H1 (cell line): ENCODE data around the gene CARD14. TPM values are rescaled to one million over a fixed set of nuclear protein-coding genes. Genes with fewer than 3 reads are reported as not detected.

ENCODE experiments used
- CTCF ChIA-PET: fragments of 300-600 bp; sonication (Branson Sonifier 250); formaldehyde crosslinking; loops from one replicate; lab custom pipeline; 2021; ENCODE audit not compliant: partially characterized antibody; lab: Charles Lee
- POLR2A ChIA-PET: fragments of 300-600 bp; sonication (Branson Sonifier 250); formaldehyde crosslinking; loops from one replicate; lab custom pipeline; 2021; ENCODE audit warnings: inconsistent platforms; ENCODE audit not compliant: partially characterized antibody; lab: Charles Lee
- DNase-seq, 2 experiments: peaks; one replicate each; pipeline versions ENCODE4 v3.0.0 to v3.0.0-alpha.2; 2010 to 2022; ENCODE audit warnings: low spot score in 2 of 2, low read depth in 1 of 2, mixed read lengths in 1 of 2
- FAIRE-seq: peaks from 2 replicates; lab custom pipeline; 2011; peaks lifted over from hg19 to GRCh38; lab: Jason Lieb, UNC
- H2AFZ ChIP-seq: 2 replicates; pipeline ENCODE4 v1.8.1; 2012; ENCODE audit warnings: low read length, inconsistent platforms
- H2AK5ac ChIP-seq: 2 replicates; pipeline ENCODE4 v1.6.1; 2013; ENCODE audit warnings: low read depth, low read length
- H2BK120ac ChIP-seq: replicated peaks from 2 replicates; pipeline ENCODE3; 2013; ENCODE audit warnings: low read depth, low read length, inconsistent platforms
- H2BK12ac ChIP-seq: 2 replicates; pipeline ENCODE4 v1.6.1; 2013; ENCODE audit warnings: low read depth, low read length
- H2BK15ac ChIP-seq: 2 replicates; pipeline ENCODE4 v1.6.1; 2013; ENCODE audit warnings: low read length
- H2BK20ac ChIP-seq: 2 replicates; pipeline ENCODE4 v1.6.1; 2013; ENCODE audit warnings: low read length
- H2BK5ac ChIP-seq: 2 replicates; pipeline ENCODE4 v1.6.1; 2013; ENCODE audit warnings: low read depth, low read length
- H3K14ac ChIP-seq: 2 replicates; pipeline ENCODE4 v1.6.1; 2013; ENCODE audit warnings: inconsistent platforms; ENCODE audit not compliant: insufficient read length
- H3K18ac ChIP-seq: 2 replicates; pipeline ENCODE4 v1.6.1; 2013; ENCODE audit warnings: low read length; ENCODE audit errors: extremely low read depth
- H3K23ac ChIP-seq: 2 replicates; pipeline ENCODE4 v1.6.1; 2013; ENCODE audit warnings: inconsistent platforms; ENCODE audit not compliant: insufficient read length
- H3K23me2 ChIP-seq: 2 replicates; pipeline ENCODE4 v1.6.1; 2013; ENCODE audit warnings: low read depth, low read length
- H3K27ac ChIP-seq: 2 replicates; pipeline ENCODE4 v1.6.1; 2011; ENCODE audit warnings: low read depth, low read length, inconsistent platforms
- H3K27me3 ChIP-seq, 4 experiments: replicated peaks in 1 of 4; 1 replicate in 1 of 4; 2 replicates in 3 of 4; pipeline versions ENCODE4 v1.6.1 to v1.8.1; 2011 to 2013; ENCODE audit warnings: low read length in 3 of 4, mild to moderate bottlenecking in 3 of 4, inconsistent platforms in 2 of 4, mixed read lengths in 2 of 4, moderate library complexity in 1 of 4; ENCODE audit not compliant: control insufficient read depth in 3 of 4, insufficient read depth in 3 of 4; ENCODE audit errors: extremely low read depth in 1 of 4
- H3K36me3 ChIP-seq, 4 experiments: 2 replicates each; pipeline versions ENCODE4 v1.6.1 to v1.8.1; 2011 to 2013; ENCODE audit warnings: mild to moderate bottlenecking in 4 of 4, low read length in 3 of 4, moderate library complexity in 2 of 4, control low read depth in 1 of 4, inconsistent platforms in 1 of 4; ENCODE audit not compliant: insufficient read depth in 4 of 4, control insufficient read depth in 2 of 4
- H3K4ac ChIP-seq: replicated peaks from 2 replicates; pipeline ENCODE3; 2013; ENCODE audit warnings: low read length, low read depth, mixed read lengths, inconsistent platforms; ENCODE audit not compliant: insufficient read length
- H3K4me1 ChIP-seq, 4 experiments: replicated peaks in 1 of 4; 1 replicate in 1 of 4; 2 replicates in 3 of 4; pipeline versions ENCODE4 v1.6.1 to v1.8.1; 2011 to 2013; ENCODE audit warnings: low read length in 3 of 4, inconsistent platforms in 2 of 4, mixed read lengths in 1 of 4; ENCODE audit not compliant: insufficient read depth in 4 of 4, control insufficient read depth in 3 of 4
- H3K4me2 ChIP-seq, 2 experiments: 2 replicates each; pipeline versions ENCODE4 v1.6.1 to v1.8.1; 2011 to 2013; ENCODE audit warnings: low read depth in 2 of 2, low read length in 2 of 2, control low read depth in 1 of 2, inconsistent platforms in 1 of 2, mild to moderate bottlenecking in 1 of 2; ENCODE audit not compliant: insufficient read depth in 1 of 2
- H3K4me3 ChIP-seq, 4 experiments: fragments of 200-600, 300-600 bp in 1 of 4; sonication (generic), shearing (Covaris generic), sonication (Bioruptor Twin) in 1 of 4; 2 replicates each; pipeline versions ENCODE4 v1.5.1 to v1.8.1; 2011 to 2016; ENCODE audit warnings: low read length in 4 of 4, low read depth in 3 of 4, control low read depth in 2 of 4, inconsistent platforms in 2 of 4, mild to moderate bottlenecking in 2 of 4, mixed read lengths in 1 of 4, moderate library complexity in 1 of 4; ENCODE audit not compliant: insufficient read depth in 2 of 4; ENCODE audit errors: extremely low read depth in 1 of 4
- H3K56ac ChIP-seq: replicated peaks from 2 replicates; pipeline ENCODE3; 2013; ENCODE audit warnings: low read depth, mild to moderate bottlenecking, mixed read lengths, low read length, inconsistent platforms; ENCODE audit not compliant: insufficient read length
- H3K79me1 ChIP-seq: 2 replicates; pipeline ENCODE4 v1.6.1; 2013; ENCODE audit warnings: low read depth, low read length, control low read depth
- H3K79me2 ChIP-seq, 2 experiments: 2 replicates each; pipeline versions ENCODE4 v1.6.1 to v1.8.1; 2012 to 2013; ENCODE audit warnings: low read length in 2 of 2, mild to moderate bottlenecking in 2 of 2, inconsistent platforms in 1 of 2; ENCODE audit not compliant: insufficient read depth in 2 of 2, control insufficient read depth in 1 of 2
- H3K9ac ChIP-seq, 4 experiments: replicated peaks in 1 of 4; 1 replicate in 1 of 4; 2 replicates in 3 of 4; pipeline versions ENCODE4 v1.6.1 to v1.8.1; 2011 to 2013; ENCODE audit warnings: low read depth in 3 of 4, low read length in 3 of 4, control low read depth in 2 of 4, mild to moderate bottlenecking in 2 of 4, moderate library complexity in 2 of 4, inconsistent platforms in 1 of 4; ENCODE audit errors: extremely low read depth in 1 of 4
- H3K9me3 ChIP-seq, 2 experiments: 2 replicates each; pipeline versions ENCODE4 v1.6.1 to v1.8.1; 2012 to 2013; ENCODE audit warnings: mild to moderate bottlenecking in 2 of 2, moderate library complexity in 2 of 2, control low read depth in 1 of 2, inconsistent platforms in 1 of 2, low read depth in 1 of 2, low read length in 1 of 2, mixed read lengths in 1 of 2; ENCODE audit not compliant: insufficient read depth in 2 of 2
- H4K20me1 ChIP-seq, 2 experiments: replicated peaks in 1 of 2; 2 replicates each; pipeline versions ENCODE3 to v1.8.1; 2011 to 2013; ENCODE audit warnings: inconsistent platforms in 2 of 2, low read length in 2 of 2, mild to moderate bottlenecking in 1 of 2; ENCODE audit not compliant: insufficient read depth in 2 of 2, control insufficient read depth in 1 of 2
- H4K5ac ChIP-seq: 2 replicates; pipeline ENCODE4 v1.6.1; 2013; ENCODE audit warnings: low read length, low read depth, mixed read lengths, inconsistent platforms; ENCODE audit not compliant: insufficient read length
- H4K8ac ChIP-seq: 2 replicates; pipeline ENCODE4 v1.8.0; 2013; ENCODE audit warnings: mild to moderate bottlenecking, moderate library complexity, low read length, inconsistent platforms; ENCODE audit not compliant: insufficient read depth; ENCODE audit errors: extremely low read depth
- H4K91ac ChIP-seq: replicated peaks from 2 replicates; pipeline ENCODE3; 2013; ENCODE audit warnings: low read length, mixed read lengths, inconsistent platforms; ENCODE audit not compliant: insufficient read length
- FOSL1 ChIP-seq: IDR thresholded peaks from 2 replicates; pipeline ENCODE4 v1.6.1; 2011; ENCODE audit warnings: mild to moderate bottlenecking, low read depth, low read length, moderate library complexity; ENCODE audit not compliant: insufficient read depth
- KDM5A ChIP-seq: fragments of 200-600 bp; IDR thresholded peaks from 2 replicates; pipeline ENCODE4 v1.7.1; 2012; ENCODE audit warnings: mild to moderate bottlenecking, low read length, inconsistent platforms, mixed read lengths
- NRF1 ChIP-seq: IDR thresholded peaks from 2 replicates; pipeline ENCODE4 v1.6.1; 2011; ENCODE audit warnings: mild to moderate bottlenecking, low read depth, low read length, improper control_type of control experiment
- POLR2A ChIP-seq, 2 experiments: IDR thresholded peaks; 1 replicate in 1 of 2; 2 replicates in 1 of 2; pipeline ENCODE4 v1.6.1; 2011; ENCODE audit warnings: low read depth in 2 of 2, low read length in 2 of 2, mild to moderate bottlenecking in 2 of 2; ENCODE audit errors: control extremely low read depth in 1 of 2
- POLR2AphosphoS5 ChIP-seq: IDR thresholded peaks from 2 replicates; pipeline ENCODE4 v1.6.1; 2011; ENCODE audit warnings: low read depth, low read length
- RXRA ChIP-seq: IDR thresholded peaks from 2 replicates; pipeline ENCODE4 v1.6.1; 2011; ENCODE audit warnings: low read depth, mild to moderate bottlenecking, low read length, moderate library complexity; ENCODE audit not compliant: insufficient read depth
- SIRT6 ChIP-seq: IDR thresholded peaks from one replicate; pipeline ENCODE4 v1.7.1; 2012; ENCODE audit warnings: low read length, inconsistent platforms
- SIX5 ChIP-seq: IDR thresholded peaks from 2 replicates; pipeline ENCODE4 v1.6.1; 2011; ENCODE audit warnings: mild to moderate bottlenecking, low read depth, low read length
- SUZ12 ChIP-seq: fragments of 200-600 bp; sonication (generic); IDR thresholded peaks from 2 replicates; pipeline ENCODE4 v1.6.1; 2012; ENCODE audit warnings: mild to moderate bottlenecking, inconsistent platforms, low read length, moderate library complexity, mixed read lengths
- TAF7 ChIP-seq: optimal IDR thresholded peaks from 2 replicates; pipeline ENCODE3; 2011; ENCODE audit warnings: low read depth, mild to moderate bottlenecking, inconsistent platforms, low read length, moderate library complexity, borderline replicate concordance
- WGBS, 2 experiments: shearing (Covaris generic) in 1 of 2; methylation state at CpG; one replicate each; pipeline versions ENCODE4 v1.1.6 to v1.1.7; 2013 to 2015; ENCODE audit warnings: low lambda C conversion rate in 2 of 2, mixed read lengths in 2 of 2, inconsistent platforms in 1 of 2, low coverage in 1 of 2, missing lambda C conversion rate in 1 of 2; ENCODE audit not compliant: insufficient replicate concordance in 2 of 2, insufficient coverage in 1 of 2, insufficient read length in 1 of 2; ENCODE audit errors: extremely low coverage in 1 of 2, missing lambda C conversion rate in 1 of 2; 5-methylcytosine and 5-hydroxymethylcytosine counted together
- polyA plus RNA-seq, 7 experiments: library from polyadenylated mRNA; depleted of rRNA in 3 of 7; stranded (reverse) in 5 of 7; unstranded in 2 of 7; fragments of >200 nt in 5 of 7; fragments of 200-250 nt in 2 of 7; gene quantifications; 1 replicate in 5 of 7; 2 replicates in 1 of 7; 4 replicates in 1 of 7; pipeline versions ENCODE4 v1.2.1 to v1.2.3, GENCODE V29; 2011 to 2013; ENCODE audit warnings: missing spikeins in 2 of 7, mixed read lengths in 2 of 7
- total RNA-seq: library from RNA; stranded (reverse); fragmentation: NEBNext Ultra II Directional; extraction: Animal tissue kit (Norgen Biotek cat#: 25700); gene quantifications from 2 replicates; pipeline ENCODE4 v1.2.1, GENCODE V29; 2021
- TF ChIP-seq, protein P1 (sequence below): IDR thresholded peaks from 2 replicates; pipeline ENCODE4 v1.6.1; 2012; ENCODE audit warnings: inconsistent platforms

Gene CARD14
- total and polyA plus RNA-seq, 2 of the 8 experiments (the other 6 are each of a cell fraction or from before 2014, with no cell fraction given): 0.08 TPM; not detected in 1

DNA sequence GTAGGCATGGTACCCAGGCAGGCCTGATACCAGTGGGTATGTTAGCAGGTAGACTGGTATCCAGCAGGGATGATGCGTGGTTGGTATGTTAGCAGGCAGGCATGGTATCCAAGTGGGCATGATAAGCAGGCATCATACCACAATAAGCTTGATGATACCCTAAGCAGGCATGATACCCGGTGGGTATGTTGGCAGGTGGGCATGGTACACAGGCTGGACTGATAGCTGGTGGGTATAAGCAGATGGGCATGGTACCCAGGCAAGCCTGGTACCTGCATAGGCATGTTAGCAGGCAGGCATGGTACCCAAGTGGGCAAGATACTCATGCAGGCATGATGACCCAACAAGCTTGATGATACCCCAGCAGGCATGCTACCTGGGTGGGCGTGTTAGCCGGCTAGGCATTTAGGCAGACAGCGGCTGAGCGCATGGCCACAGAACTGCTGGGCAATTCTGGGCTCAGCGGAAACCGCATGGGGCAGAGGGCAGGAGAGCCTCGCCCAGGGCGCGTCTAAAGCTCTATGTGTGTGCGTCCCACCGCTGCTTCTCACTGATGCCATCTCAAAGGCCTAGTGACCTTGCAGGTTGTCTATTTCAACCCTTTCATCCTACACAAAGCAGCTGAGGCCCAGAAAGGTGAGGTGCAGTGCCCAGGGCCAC lies 48.0 kb downstream of the CARD14 start:
- H3K9me3 ChIP-seq: no peaks in the 10 kb centered on the region
- H4K8ac ChIP-seq: no peak overlapping the region
- H2BK120ac ChIP-seq: no peak overlapping the region
- H2BK5ac ChIP-seq: peak overlapping the region; percentile 11; the same call in 1 of the 2 replicates
- no peak overlapping the region for H2AK5ac ChIP-seq
- H3K79me1 ChIP-seq: peaks cover 6% of the 10 kb centered on the region
- H3K4me3 ChIP-seq: no peak overlapping the region
- no peak overlapping the region for H3K4ac ChIP-seq
- no peaks in the 10 kb centered on the region; a peak in 1 of 7 replicates for H3K27me3 ChIP-seq
- H2BK15ac ChIP-seq: no peak overlapping the region
- H2BK12ac ChIP-seq: no peak overlapping the region
- no peak overlapping the region for H3K4me2 ChIP-seq
- H3K9ac ChIP-seq: no peak overlapping the region
- no peak overlapping the region for H2AFZ ChIP-seq
- H3K14ac ChIP-seq: no peak overlapping the region
- peaks cover 0 to 4% (median 0%) of the 10 kb centered on the region in 4 experiments; a peak in 2 of 8 replicates for H3K36me3 ChIP-seq
- ChIA-PET CTCF (interaction anchor here (1.2 to 2.5 kb wide), 2 partner anchors 21 to 144 kb away, joined by 7 to 11 read pairs; no protein-coding TSS in a partner anchor), POLR2A (interaction anchor here (0.9 to 1.0 kb wide), 2 partner anchors 41 to 46 kb away, joined by 4 read pairs; no protein-coding TSS in a partner anchor)
- no peak overlapping the region for H3K23ac ChIP-seq
- peaks cover 6% of the 10 kb centered on the region; the same call in 1 of the 2 replicates for H3K23me2 ChIP-seq
- no peak overlapping the region for H2BK20ac ChIP-seq
- DNase-seq: no peak
- peaks cover 0 to 6% (median 5%) of the 10 kb centered on the region in 4 experiments; a peak in 4 of 7 replicates for H3K4me1 ChIP-seq
- TF ChIP-seq SIRT6 (no peak), KDM5A (no peak), RXRA (no peak), POLR2AphosphoS5 (no peak), FOSL1 (no peak), TAF7 (no peak), NRF1 (no peak), POLR2A (IDR thresholded peaks at IDR 0.05; ENCODE audit: control extremely low read depth in 1 of 2, low read depth in 2 of 2, low read length in 2 of 2) (no peak), SUZ12 (no peak), SIX5 (no peak)
- TF ChIP-seq, protein P1, sequence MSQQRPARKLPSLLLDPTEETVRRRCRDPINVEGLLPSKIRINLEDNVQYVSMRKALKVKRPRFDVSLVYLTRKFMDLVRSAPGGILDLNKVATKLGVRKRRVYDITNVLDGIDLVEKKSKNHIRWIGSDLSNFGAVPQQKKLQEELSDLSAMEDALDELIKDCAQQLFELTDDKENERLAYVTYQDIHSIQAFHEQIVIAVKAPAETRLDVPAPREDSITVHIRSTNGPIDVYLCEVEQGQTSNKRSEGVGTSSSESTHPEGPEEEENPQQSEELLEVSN: no peak
- H3K56ac ChIP-seq: no peak overlapping the region
- peaks cover 0 to 13% of the 10 kb centered on the region in 2 experiments for H4K20me1 ChIP-seq
- no peak for FAIRE-seq
- no peak overlapping the region for H4K91ac ChIP-seq
- WGBS, 2 experiments: 94% methylated on average over 13 of the region's 13 CpGs; no CpG with 5 or more reads in 1 of the 2 experiments
- no peak overlapping the region for H3K27ac ChIP-seq
- no peak overlapping the region for H3K18ac ChIP-seq
- H4K5ac ChIP-seq: no peak overlapping the region
- H3K79me2 ChIP-seq: no peaks in the 10 kb centered on the region
